IMR-90 (cell line): ENCODE data around the gene TMEM62. TPM values are rescaled to one million over a fixed set of nuclear protein-coding genes. Genes with fewer than 3 reads are reported as not detected.
A peak's percentile ranks its signal among the peaks of the same experiment; 100 is the strongest.

Experiments
- ATAC-seq: fragments of 200-7000 bp; cut with Tn5 transposase; 2 replicates; pipeline ENCODE4 v1.9.1; 2020; ENCODE audit warnings: low read depth, mild to moderate bottlenecking, moderate library complexity
- BruUV-seq: library from RNA; stranded (reverse); fragments of 400-500 nt; replicated peaks from 2 replicates; lab custom pipeline; 2021; lab: Mats Ljungman, UMichigan
- CTCF ChIA-PET: fragments of 300-600 bp; formaldehyde crosslinking; extraction: SDS; loops from one replicate; lab custom pipeline; 2021; ENCODE audit warnings: antibody characterized with exemption; lab: Yijun Ruan, JAX
- POLR2A ChIA-PET: fragments of 300-600 bp; sonication (Branson Sonifier 250); formaldehyde crosslinking; loops from one replicate; lab custom pipeline; 2022; ENCODE audit warnings: antibody characterized with exemption; ENCODE audit not compliant: unreplicated experiment; lab: Charles Lee
- DNase-seq: peaks from one replicate; pipeline ENCODE4 v3.0.0; 2013
- H2AFZ ChIP-seq: replicated peaks from 2 replicates; pipeline ENCODE3; 2013; ENCODE audit warnings: low read length, mild to moderate bottlenecking; ENCODE audit not compliant: poor library complexity
- H2AK5ac ChIP-seq: 2 replicates; pipeline ENCODE4 v1.6.1; 2013; ENCODE audit warnings: low read depth, low read length, inconsistent platforms
- H2AK9ac ChIP-seq: replicated peaks from 2 replicates; pipeline ENCODE3; 2013; ENCODE audit warnings: mild to moderate bottlenecking, low read depth, low read length, moderate library complexity; ENCODE audit not compliant: poor library complexity
- H2BK120ac ChIP-seq: 2 replicates; pipeline ENCODE4 v1.6.1; 2013; ENCODE audit warnings: low read depth, low read length, inconsistent platforms
- H2BK15ac ChIP-seq: 3 replicates; pipeline ENCODE4 v1.6.1; 2013; ENCODE audit warnings: low read depth, low read length, inconsistent platforms
- H2BK20ac ChIP-seq: 2 replicates; pipeline ENCODE4 v1.6.1; 2013; ENCODE audit warnings: low read depth, mild to moderate bottlenecking, inconsistent platforms, low read length, moderate library complexity
- H2BK5ac ChIP-seq: 2 replicates; pipeline ENCODE4 v1.6.1; 2013; ENCODE audit warnings: mild to moderate bottlenecking, low read depth, low read length, inconsistent platforms; ENCODE audit not compliant: poor library complexity, severe bottlenecking
- H3K14ac ChIP-seq: replicated peaks from 2 replicates; pipeline ENCODE4 v1.6.1; 2013; ENCODE audit warnings: low read depth, low read length, inconsistent platforms
- H3K18ac ChIP-seq: 2 replicates; pipeline ENCODE4 v1.6.1; 2013; ENCODE audit warnings: low read depth, low read length, control low read depth
- H3K23ac ChIP-seq: 2 replicates; pipeline ENCODE4 v1.6.1; 2013; ENCODE audit warnings: low read depth, low read length, inconsistent platforms
- H3K27ac ChIP-seq: 2 replicates; pipeline ENCODE4 v1.5.1; 2013; ENCODE audit warnings: mild to moderate bottlenecking, control low read depth, low read length; ENCODE audit not compliant: insufficient read depth
- H3K27me3 ChIP-seq: 2 replicates; pipeline ENCODE4 v1.6.1; 2013; ENCODE audit warnings: low read length; ENCODE audit not compliant: control insufficient read depth, insufficient read depth
- H3K36me3 ChIP-seq: 2 replicates; pipeline ENCODE4 v1.6.1; 2013; ENCODE audit warnings: low read length, mixed read lengths; ENCODE audit not compliant: control insufficient read depth, insufficient read depth
- H3K4ac ChIP-seq: 2 replicates; pipeline ENCODE4 v1.6.1; 2013; ENCODE audit warnings: low read depth, low read length, inconsistent platforms
- H3K4me1 ChIP-seq: 2 replicates; pipeline ENCODE4 v1.6.1; 2013; ENCODE audit warnings: low read length, mixed read lengths; ENCODE audit not compliant: control insufficient read depth, insufficient read depth
- H3K4me2 ChIP-seq: 2 replicates; pipeline ENCODE4 v1.6.1; 2013; ENCODE audit warnings: low read depth, mild to moderate bottlenecking, control low read depth, low read length, moderate library complexity
- H3K4me3 ChIP-seq: 2 replicates; pipeline ENCODE4 v1.5.1; 2013; ENCODE audit warnings: low read depth, mild to moderate bottlenecking, control low read depth, low read length, moderate library complexity; ENCODE audit not compliant: insufficient read depth
- H3K56ac ChIP-seq: 2 replicates; pipeline ENCODE4 v1.6.1; 2013; ENCODE audit warnings: low read length, inconsistent platforms; ENCODE audit not compliant: insufficient read depth; ENCODE audit errors: extremely low read depth
- H3K79me1 ChIP-seq, 2 experiments: 2 replicates each; pipeline ENCODE4 v1.6.1; 2013; ENCODE audit warnings: low read length in 2 of 2, inconsistent platforms in 1 of 2, low read depth in 1 of 2
- H3K9ac ChIP-seq: 2 replicates; pipeline ENCODE4 v1.6.1; 2013; ENCODE audit warnings: low read depth, low read length, control low read depth
- H3K9me1 ChIP-seq: 2 replicates; pipeline ENCODE4 v1.6.1; 2013; ENCODE audit warnings: low read length, inconsistent platforms; ENCODE audit not compliant: insufficient read depth
- H3K9me3 ChIP-seq: 2 replicates; pipeline ENCODE4 v1.6.1; 2013; ENCODE audit warnings: low read length; ENCODE audit not compliant: control insufficient read depth, insufficient read depth
- H4K20me1 ChIP-seq: 2 replicates; pipeline ENCODE4 v1.6.1; 2013; ENCODE audit warnings: low read length, inconsistent platforms; ENCODE audit not compliant: insufficient read depth
- H4K5ac ChIP-seq: 2 replicates; pipeline ENCODE4 v1.6.1; 2013; ENCODE audit warnings: mild to moderate bottlenecking, low read depth, low read length, control low read depth
- H4K8ac ChIP-seq, 2 experiments: 2 replicates each; pipeline ENCODE4 v1.6.1; 2013; ENCODE audit warnings: low read depth in 2 of 2, low read length in 2 of 2, control low read depth in 1 of 2, inconsistent platforms in 1 of 2
- H4K91ac ChIP-seq: 2 replicates; pipeline ENCODE4 v1.6.1; 2013; ENCODE audit warnings: low read depth, low read length, inconsistent platforms; ENCODE audit not compliant: insufficient read depth
- BHLHE40 ChIP-seq: fragments of 150-350 bp; IDR thresholded peaks from 2 replicates; pipeline ENCODE4 v1.6.1; 2016; ENCODE audit warnings: mild to moderate bottlenecking, low read depth, low read length
- CEBPB ChIP-seq: IDR thresholded peaks from 2 replicates; pipeline ENCODE4 v1.6.1; 2012; ENCODE audit warnings: low read depth, low read length, improper control_type of control experiment
- MAFK ChIP-seq: IDR thresholded peaks from 2 replicates; pipeline ENCODE4 v1.6.1; 2012; ENCODE audit warnings: low read depth, low read length, improper control_type of control experiment
- MAZ ChIP-seq: IDR thresholded peaks from 2 replicates; pipeline ENCODE4 v1.6.1; 2012; ENCODE audit warnings: low read depth, mild to moderate bottlenecking, low read length, improper control_type of control experiment, moderate library complexity, borderline replicate concordance
- MXI1 ChIP-seq: IDR thresholded peaks from 2 replicates; pipeline ENCODE4 v1.6.1; 2012; ENCODE audit warnings: low read depth, mild to moderate bottlenecking, low read length, moderate library complexity, borderline replicate concordance
- POLR2A ChIP-seq: IDR thresholded peaks from 2 replicates; pipeline ENCODE4 v1.6.1; 2012; ENCODE audit warnings: mild to moderate bottlenecking, low read depth, low read length
- RAD21 ChIP-seq: IDR thresholded peaks from 2 replicates; pipeline ENCODE4 v1.6.1; 2012; ENCODE audit warnings: low read length, improper control_type of control experiment
- WGBS, 2 experiments: methylation state at CpG; one replicate each; pipeline versions ENCODE4 v1.1.5 to v1.1.7; 2013; ENCODE audit warnings: missing lambda C conversion rate in 2 of 2; ENCODE audit not compliant: insufficient read length in 1 of 2; ENCODE audit errors: extremely low coverage in 2 of 2; 5-methylcytosine and 5-hydroxymethylcytosine counted together
- dilution Hi-C: fragments of 300-500 bp; cut with HindIII; formaldehyde crosslinking; loops from one replicate; pipeline ENCODE4 v1.14.3; 2018; ENCODE audit warnings: low sequenced_read_pairs; ENCODE audit not compliant: unreplicated experiment
- in situ Hi-C: fragments of 300-500 bp; cut with MboI; formaldehyde crosslinking; loops from 3 replicates; pipeline ENCODE4 v1.14.3; 2019; ENCODE audit warnings: low sequenced_read_pairs, inconsistent platforms, mixed read lengths
- intact Hi-C: fragments of 100-400 bp; cut with micrococcal nuclease; formaldehyde crosslinking; loops from 2 replicates; pipeline ENCODE4 v1.10.0; 2022
- polyA plus RNA-seq, 3 experiments: library from polyadenylated mRNA; depleted of rRNA; stranded (reverse); fragments of >200 nt; gene quantifications; 2 replicates each; pipeline ENCODE4 v1.2.3, GENCODE V29; 2012; ENCODE audit warnings: low replicate concordance in 1 of 3
- total RNA-seq: library from RNA; depleted of rRNA; stranded (reverse); fragments of >200 nt; gene quantifications from 2 replicates; pipeline ENCODE4 v1.2.3, GENCODE V29; 2012
- TF ChIP-seq, protein P1 (sequence below): conservative IDR thresholded peaks from 2 replicates; pipeline ENCODE4 v1.5.1; 2012; ENCODE audit warnings: mild to moderate bottlenecking, low read depth, low read length, improper control_type of control experiment

Gene TMEM62
- total and polyA plus RNA-seq, 2 of the 4 experiments (the other 2 are of a cell fraction) = 3.7 to 5.6 TPM

DNA sequence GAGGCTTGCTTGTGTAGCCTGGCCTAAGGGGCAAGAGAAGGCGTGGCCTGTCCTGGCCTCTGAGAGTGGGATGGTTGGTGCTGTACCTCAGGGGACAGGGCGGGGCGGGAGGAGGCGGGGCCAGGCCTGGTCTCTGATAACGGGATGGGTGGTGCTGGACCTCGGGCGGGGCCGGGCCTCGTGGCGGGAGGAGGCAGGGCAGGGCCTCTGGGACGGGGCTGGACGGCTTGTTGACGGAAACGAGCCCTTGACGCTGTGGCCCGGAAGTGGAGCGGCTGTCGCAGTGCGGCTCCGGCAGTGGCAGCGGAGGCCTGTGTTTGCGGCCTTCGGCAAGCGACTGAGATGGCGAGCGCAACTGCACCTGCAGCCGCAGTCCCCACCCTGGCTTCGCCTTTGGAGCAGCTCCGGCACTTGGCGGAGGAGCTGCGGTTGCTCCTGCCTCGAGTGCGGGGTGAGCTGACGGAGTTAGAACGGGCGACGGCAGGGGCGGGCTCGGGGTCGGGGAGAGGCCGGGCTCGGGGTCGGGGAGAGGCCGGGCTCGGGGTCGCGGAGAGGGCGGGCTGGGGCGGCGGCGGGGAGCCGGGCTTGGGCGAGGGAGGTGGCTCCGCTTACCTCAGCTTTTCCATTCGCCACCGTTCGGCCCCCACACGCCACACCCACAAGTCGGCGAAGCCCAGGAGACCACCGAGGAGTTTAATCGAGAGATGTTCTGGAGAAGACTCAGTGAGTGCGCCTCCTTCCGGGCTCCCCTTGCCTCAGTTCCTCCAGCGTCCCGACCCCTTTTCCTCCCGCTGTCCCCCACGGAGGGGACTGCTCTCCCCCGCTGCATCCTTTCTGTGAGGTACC, 52.0 kb downstream of the TMEM62 start, which contains the start of gene CCNDBP1:
TSS of gene CCNDBP1 (plus strand) at position 247 of the 846 bp plus-strand sequence. CDS start at position 343, 96 bp downstream.
- H3K4me1 ChIP-seq = no peaks in the 10 kb centered on the region
- CTCF ChIA-PET = no interaction called here
- H3K27ac ChIP-seq = peak within 1 kb of the TSS; percentile 53; the same call in 1 of the 2 replicates
- H3K4me2 ChIP-seq = peak within 1 kb of the TSS; percentile 98
- H3K9me1 ChIP-seq = peaks cover 7% of the 10 kb centered on the region; the same call in 1 of the 2 replicates
- DNase-seq (peak; percentile 61), ATAC-seq (peak; percentile 98)
- H2AK9ac ChIP-seq = peak within 1 kb of the TSS; percentile 88
- in situ Hi-C loops (loop anchor here (5.0 kb wide), 1 partner anchor 97 kb away; no protein-coding TSS in a partner anchor), intact Hi-C loops (loop anchor here (5.0 to 10.0 kb wide), 2 partner anchors 91 to 483 kb away; no protein-coding TSS in a partner anchor), dilution Hi-C loops (no loop called here)
- peaks cover 7% of the 10 kb centered on the region for H3K36me3 ChIP-seq
- H2AFZ ChIP-seq = peak within 1 kb of the TSS; percentile 99
- H3K27me3 ChIP-seq = no peaks in the 10 kb centered on the region
- peak within 1 kb of the TSS; percentile 91 for H3K4ac ChIP-seq
- H4K91ac ChIP-seq = peak within 1 kb of the TSS; percentile 62
- peak within 1 kb of the TSS; percentile 82 for H3K9ac ChIP-seq
- H2BK20ac ChIP-seq = no peak within 1 kb of the TSS
- TF ChIP-seq BHLHE40 = no peak
- no peak for TF ChIP-seq CEBPB
- no peak for TF ChIP-seq POLR2A
- TF ChIP-seq, protein P1, sequence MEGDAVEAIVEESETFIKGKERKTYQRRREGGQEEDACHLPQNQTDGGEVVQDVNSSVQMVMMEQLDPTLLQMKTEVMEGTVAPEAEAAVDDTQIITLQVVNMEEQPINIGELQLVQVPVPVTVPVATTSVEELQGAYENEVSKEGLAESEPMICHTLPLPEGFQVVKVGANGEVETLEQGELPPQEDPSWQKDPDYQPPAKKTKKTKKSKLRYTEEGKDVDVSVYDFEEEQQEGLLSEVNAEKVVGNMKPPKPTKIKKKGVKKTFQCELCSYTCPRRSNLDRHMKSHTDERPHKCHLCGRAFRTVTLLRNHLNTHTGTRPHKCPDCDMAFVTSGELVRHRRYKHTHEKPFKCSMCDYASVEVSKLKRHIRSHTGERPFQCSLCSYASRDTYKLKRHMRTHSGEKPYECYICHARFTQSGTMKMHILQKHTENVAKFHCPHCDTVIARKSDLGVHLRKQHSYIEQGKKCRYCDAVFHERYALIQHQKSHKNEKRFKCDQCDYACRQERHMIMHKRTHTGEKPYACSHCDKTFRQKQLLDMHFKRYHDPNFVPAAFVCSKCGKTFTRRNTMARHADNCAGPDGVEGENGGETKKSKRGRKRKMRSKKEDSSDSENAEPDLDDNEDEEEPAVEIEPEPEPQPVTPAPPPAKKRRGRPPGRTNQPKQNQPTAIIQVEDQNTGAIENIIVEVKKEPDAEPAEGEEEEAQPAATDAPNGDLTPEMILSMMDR = peak; percentile 36
- TF ChIP-seq RAD21 = peak; percentile 11; the same call in 1 of the 2 replicates
- TF ChIP-seq MAZ = peak; percentile 67; the same call in 1 of the 2 replicates
- peak; percentile 37; the same call in 1 of the 2 replicates for TF ChIP-seq MXI1
- no peak for TF ChIP-seq MAFK
- no peaks in the 10 kb centered on the region for H3K9me3 ChIP-seq
- peak within 1 kb of the TSS; percentile 93 for H3K14ac ChIP-seq
- H3K56ac ChIP-seq = peak within 1 kb of the TSS; percentile 35; the same call in 1 of the 2 replicates
- peak within 1 kb of the TSS; percentile 63; the same call in 1 of the 2 replicates for H2AK5ac ChIP-seq
- peaks cover 10 to 13% of the 10 kb centered on the region in 2 experiments for H3K79me1 ChIP-seq
- no peak within 1 kb of the TSS; the same call in 1 of the 2 replicates for H2BK120ac ChIP-seq
- BruUV-seq = no TSS peak
- no peaks in the 10 kb centered on the region for H4K20me1 ChIP-seq
- peak within 1 kb of the TSS; percentile 51 for H2BK5ac ChIP-seq
- peak within 1 kb of the TSS; percentile 90 for H3K23ac ChIP-seq
- 2% methylated on average over 19 of the region's 69 CpGs; no CpG with 5 or more reads in 1 of the 2 experiments for WGBS, 2 experiments
- peak within 1 kb of the TSS; percentile 73 for H4K5ac ChIP-seq
- peak within 1 kb of the TSS; percentile 68; the same call in 1 of the 2 replicates for H3K18ac ChIP-seq
- H3K4me3 ChIP-seq = peak within 1 kb of the TSS; percentile 85
- POLR2A ChIA-PET = interaction anchor here (0.6 kb wide), 1 partner anchor 615 kb away, joined by 4 read pairs; the partner anchor contains the start of gene HYPK
- no peak within 1 kb of the TSS for H2BK15ac ChIP-seq
- H4K8ac ChIP-seq = peak within 1 kb of the TSS; percentile 65 to 85
